IMR-90 (cell line): ENCODE results near the gene MTM1. TPM values are rescaled to one million over a fixed set of nuclear protein-coding genes. Genes with fewer than 3 reads are reported as not detected.

Source experiments
- ATAC-seq: fragments of 200-7000 bp; cut with Tn5 transposase; 2 replicates; pipeline ENCODE4 v1.9.1; 2020; ENCODE audit warnings: low read depth, mild to moderate bottlenecking, moderate library complexity
- BruUV-seq: library from RNA; stranded (reverse); fragments of 400-500 nt; replicated peaks from 2 replicates; lab custom pipeline; 2021; lab: Mats Ljungman, UMichigan
- CTCF ChIA-PET: fragments of 300-600 bp; formaldehyde crosslinking; extraction: SDS; loops from one replicate; lab custom pipeline; 2021; ENCODE audit warnings: antibody characterized with exemption; lab: Yijun Ruan, JAX
- POLR2A ChIA-PET: fragments of 300-600 bp; sonication (Branson Sonifier 250); formaldehyde crosslinking; loops from one replicate; lab custom pipeline; 2022; ENCODE audit warnings: antibody characterized with exemption; ENCODE audit not compliant: unreplicated experiment; lab: Charles Lee
- DNase-seq: peaks from one replicate; pipeline ENCODE4 v3.0.0; 2013
- H2AFZ ChIP-seq: replicated peaks from 2 replicates; pipeline ENCODE3; 2013; ENCODE audit warnings: low read length, mild to moderate bottlenecking; ENCODE audit not compliant: poor library complexity
- H2AK5ac ChIP-seq: 2 replicates; pipeline ENCODE4 v1.6.1; 2013; ENCODE audit warnings: low read depth, low read length, inconsistent platforms
- H2AK9ac ChIP-seq: replicated peaks from 2 replicates; pipeline ENCODE3; 2013; ENCODE audit warnings: mild to moderate bottlenecking, low read depth, low read length, moderate library complexity; ENCODE audit not compliant: poor library complexity
- H2BK120ac ChIP-seq: 2 replicates; pipeline ENCODE4 v1.6.1; 2013; ENCODE audit warnings: low read depth, low read length, inconsistent platforms
- H2BK15ac ChIP-seq: 3 replicates; pipeline ENCODE4 v1.6.1; 2013; ENCODE audit warnings: low read depth, low read length, inconsistent platforms
- H2BK20ac ChIP-seq: 2 replicates; pipeline ENCODE4 v1.6.1; 2013; ENCODE audit warnings: low read depth, mild to moderate bottlenecking, inconsistent platforms, low read length, moderate library complexity
- H2BK5ac ChIP-seq: 2 replicates; pipeline ENCODE4 v1.6.1; 2013; ENCODE audit warnings: mild to moderate bottlenecking, low read depth, low read length, inconsistent platforms; ENCODE audit not compliant: poor library complexity, severe bottlenecking
- H3K14ac ChIP-seq: replicated peaks from 2 replicates; pipeline ENCODE4 v1.6.1; 2013; ENCODE audit warnings: low read depth, low read length, inconsistent platforms
- H3K18ac ChIP-seq: 2 replicates; pipeline ENCODE4 v1.6.1; 2013; ENCODE audit warnings: low read depth, low read length, control low read depth
- H3K23ac ChIP-seq: 2 replicates; pipeline ENCODE4 v1.6.1; 2013; ENCODE audit warnings: low read depth, low read length, inconsistent platforms
- H3K27ac ChIP-seq: 2 replicates; pipeline ENCODE4 v1.5.1; 2013; ENCODE audit warnings: mild to moderate bottlenecking, control low read depth, low read length; ENCODE audit not compliant: insufficient read depth
- H3K27me3 ChIP-seq: 2 replicates; pipeline ENCODE4 v1.6.1; 2013; ENCODE audit warnings: low read length; ENCODE audit not compliant: control insufficient read depth, insufficient read depth
- H3K36me3 ChIP-seq: 2 replicates; pipeline ENCODE4 v1.6.1; 2013; ENCODE audit warnings: low read length, mixed read lengths; ENCODE audit not compliant: control insufficient read depth, insufficient read depth
- H3K4ac ChIP-seq: 2 replicates; pipeline ENCODE4 v1.6.1; 2013; ENCODE audit warnings: low read depth, low read length, inconsistent platforms
- H3K4me1 ChIP-seq: 2 replicates; pipeline ENCODE4 v1.6.1; 2013; ENCODE audit warnings: low read length, mixed read lengths; ENCODE audit not compliant: control insufficient read depth, insufficient read depth
- H3K4me2 ChIP-seq: 2 replicates; pipeline ENCODE4 v1.6.1; 2013; ENCODE audit warnings: low read depth, mild to moderate bottlenecking, control low read depth, low read length, moderate library complexity
- H3K4me3 ChIP-seq: 2 replicates; pipeline ENCODE4 v1.5.1; 2013; ENCODE audit warnings: low read depth, mild to moderate bottlenecking, control low read depth, low read length, moderate library complexity; ENCODE audit not compliant: insufficient read depth
- H3K56ac ChIP-seq: 2 replicates; pipeline ENCODE4 v1.6.1; 2013; ENCODE audit warnings: low read length, inconsistent platforms; ENCODE audit not compliant: insufficient read depth; ENCODE audit errors: extremely low read depth
- H3K79me1 ChIP-seq, 2 experiments: 2 replicates each; pipeline ENCODE4 v1.6.1; 2013; ENCODE audit warnings: low read length in 2 of 2, inconsistent platforms in 1 of 2, low read depth in 1 of 2
- H3K9ac ChIP-seq: 2 replicates; pipeline ENCODE4 v1.6.1; 2013; ENCODE audit warnings: low read depth, low read length, control low read depth
- H3K9me1 ChIP-seq: 2 replicates; pipeline ENCODE4 v1.6.1; 2013; ENCODE audit warnings: low read length, inconsistent platforms; ENCODE audit not compliant: insufficient read depth
- H3K9me3 ChIP-seq: 2 replicates; pipeline ENCODE4 v1.6.1; 2013; ENCODE audit warnings: low read length; ENCODE audit not compliant: control insufficient read depth, insufficient read depth
- H4K20me1 ChIP-seq: 2 replicates; pipeline ENCODE4 v1.6.1; 2013; ENCODE audit warnings: low read length, inconsistent platforms; ENCODE audit not compliant: insufficient read depth
- H4K5ac ChIP-seq: 2 replicates; pipeline ENCODE4 v1.6.1; 2013; ENCODE audit warnings: mild to moderate bottlenecking, low read depth, low read length, control low read depth
- H4K8ac ChIP-seq, 2 experiments: 2 replicates each; pipeline ENCODE4 v1.6.1; 2013; ENCODE audit warnings: low read depth in 2 of 2, low read length in 2 of 2, control low read depth in 1 of 2, inconsistent platforms in 1 of 2
- H4K91ac ChIP-seq: 2 replicates; pipeline ENCODE4 v1.6.1; 2013; ENCODE audit warnings: low read depth, low read length, inconsistent platforms; ENCODE audit not compliant: insufficient read depth
- BHLHE40 ChIP-seq: fragments of 150-350 bp; IDR thresholded peaks from 2 replicates; pipeline ENCODE4 v1.6.1; 2016; ENCODE audit warnings: mild to moderate bottlenecking, low read depth, low read length
- CEBPB ChIP-seq: IDR thresholded peaks from 2 replicates; pipeline ENCODE4 v1.6.1; 2012; ENCODE audit warnings: low read depth, low read length, improper control_type of control experiment
- CHD1 ChIP-seq: IDR thresholded peaks from 2 replicates; pipeline ENCODE4 v1.6.1; 2012; ENCODE audit warnings: low read depth, low read length, improper control_type of control experiment
- FOS ChIP-seq: fragments of 150-350 bp; IDR thresholded peaks from 2 replicates; pipeline ENCODE4 v1.6.1; 2016; ENCODE audit warnings: low read depth, low read length
- MAFK ChIP-seq: IDR thresholded peaks from 2 replicates; pipeline ENCODE4 v1.6.1; 2012; ENCODE audit warnings: low read depth, low read length, improper control_type of control experiment
- MAZ ChIP-seq: IDR thresholded peaks from 2 replicates; pipeline ENCODE4 v1.6.1; 2012; ENCODE audit warnings: low read depth, mild to moderate bottlenecking, low read length, improper control_type of control experiment, moderate library complexity, borderline replicate concordance
- MXI1 ChIP-seq: IDR thresholded peaks from 2 replicates; pipeline ENCODE4 v1.6.1; 2012; ENCODE audit warnings: low read depth, mild to moderate bottlenecking, low read length, moderate library complexity, borderline replicate concordance
- NFE2L2 ChIP-seq: fragments of 150-350 bp; IDR thresholded peaks from 2 replicates; pipeline ENCODE4 v1.6.1; 2016; ENCODE audit warnings: low read depth, mild to moderate bottlenecking, low read length
- POLR2A ChIP-seq: IDR thresholded peaks from 2 replicates; pipeline ENCODE4 v1.6.1; 2012; ENCODE audit warnings: mild to moderate bottlenecking, low read depth, low read length
- RAD21 ChIP-seq: IDR thresholded peaks from 2 replicates; pipeline ENCODE4 v1.6.1; 2012; ENCODE audit warnings: low read length, improper control_type of control experiment
- RCOR1 ChIP-seq: IDR thresholded peaks from 2 replicates; pipeline ENCODE4 v1.6.1; 2012; ENCODE audit warnings: mild to moderate bottlenecking, low read length, improper control_type of control experiment; ENCODE audit not compliant: insufficient replicate concordance
- RFX5 ChIP-seq: IDR thresholded peaks from 2 replicates; pipeline ENCODE4 v1.8.0; 2012; ENCODE audit warnings: low read depth, mild to moderate bottlenecking, low read length, moderate library complexity
- SMC3 ChIP-seq: fragments of 150-350 bp; IDR thresholded peaks from 2 replicates; pipeline ENCODE4 v1.6.1; 2016; ENCODE audit warnings: low read depth, mild to moderate bottlenecking, antibody characterized with exemption, low read length, moderate library complexity
- WGBS, 2 experiments: methylation state at CpG; one replicate each; pipeline versions ENCODE4 v1.1.5 to v1.1.7; 2013; ENCODE audit warnings: missing lambda C conversion rate in 2 of 2; ENCODE audit not compliant: insufficient read length in 1 of 2; ENCODE audit errors: extremely low coverage in 2 of 2; 5-methylcytosine and 5-hydroxymethylcytosine counted together
- dilution Hi-C: fragments of 300-500 bp; cut with HindIII; formaldehyde crosslinking; loops from one replicate; pipeline ENCODE4 v1.14.3; 2018; ENCODE audit warnings: low sequenced_read_pairs; ENCODE audit not compliant: unreplicated experiment
- in situ Hi-C: fragments of 300-500 bp; cut with MboI; formaldehyde crosslinking; loops from 3 replicates; pipeline ENCODE4 v1.14.3; 2019; ENCODE audit warnings: low sequenced_read_pairs, inconsistent platforms, mixed read lengths
- intact Hi-C: fragments of 100-400 bp; cut with micrococcal nuclease; formaldehyde crosslinking; loops from 2 replicates; pipeline ENCODE4 v1.10.0; 2022
- polyA plus RNA-seq, 3 experiments: library from polyadenylated mRNA; depleted of rRNA; stranded (reverse); fragments of >200 nt; gene quantifications; 2 replicates each; pipeline ENCODE4 v1.2.3, GENCODE V29; 2012; ENCODE audit warnings: low replicate concordance in 1 of 3
- total RNA-seq: library from RNA; depleted of rRNA; stranded (reverse); fragments of >200 nt; gene quantifications from 2 replicates; pipeline ENCODE4 v1.2.3, GENCODE V29; 2012
- TF ChIP-seq, protein P1 (sequence below): fragments of 150-350 bp; IDR thresholded peaks from 2 replicates; pipeline ENCODE4 v1.6.1; 2016; ENCODE audit warnings: low read depth, mild to moderate bottlenecking, low read length, moderate library complexity, borderline replicate concordance
- TF ChIP-seq, protein P2 (sequence below): fragments of 150-350 bp; IDR thresholded peaks from 2 replicates; pipeline ENCODE4 v1.6.1; 2017; ENCODE audit warnings: mild to moderate bottlenecking, antibody characterized with exemption, low read length, low read depth
- TF ChIP-seq, protein P3 (sequence below): conservative IDR thresholded peaks from 2 replicates; pipeline ENCODE4 v1.5.1; 2012; ENCODE audit warnings: mild to moderate bottlenecking, low read depth, low read length, improper control_type of control experiment

Gene MTM1
- total and polyA plus RNA-seq, 2 of the 4 experiments (the other 2 are of a cell fraction) = 3.8 to 5.6 TPM

DNA sequence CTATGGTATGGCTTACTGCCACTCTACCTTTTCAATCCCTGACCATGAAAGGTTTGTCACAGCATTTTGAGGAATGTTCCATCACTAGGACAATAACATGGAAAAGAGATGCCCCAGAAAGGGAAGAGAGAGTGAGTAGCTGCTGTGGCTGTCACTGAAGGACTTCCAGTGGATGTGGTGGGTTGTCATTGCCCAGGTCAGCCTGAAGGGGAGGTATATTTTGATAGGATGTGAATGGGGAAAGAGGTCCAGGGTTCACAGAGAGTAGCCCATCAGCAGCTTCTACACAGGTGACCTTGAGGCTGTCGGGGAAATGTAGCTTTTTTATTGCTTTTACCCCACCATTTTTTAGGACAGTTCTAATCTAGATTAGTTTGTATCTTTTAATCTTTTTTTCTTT lies 30.8 kb downstream of the MTM1 start:
- ChIA-PET CTCF (no interaction called here), POLR2A (no interaction called here)
- H3K4ac ChIP-seq = no peak overlapping the region

More for the DNA sequence above, 30.8 kb downstream of the MTM1 start:
- H2AK9ac ChIP-seq = no peak overlapping the region
- intact Hi-C loops = no loop called here
- H3K27me3 ChIP-seq = no peaks in the 10 kb centered on the region
- H2BK5ac ChIP-seq = no peak overlapping the region
- H3K9me3 ChIP-seq = no peaks in the 10 kb centered on the region
- no peak overlapping the region for H3K14ac ChIP-seq
- no peak overlapping the region for H2BK20ac ChIP-seq
- no peaks in the 10 kb centered on the region for H3K4me1 ChIP-seq
- no peak overlapping the region for H3K23ac ChIP-seq
- H4K20me1 ChIP-seq = no peaks in the 10 kb centered on the region
- no peak overlapping the region for H4K8ac ChIP-seq
- H2AK5ac ChIP-seq = no peak overlapping the region
- H2AFZ ChIP-seq = no peak overlapping the region
- H3K79me1 ChIP-seq = no peaks in the 10 kb centered on the region
- peaks cover 4% of the 10 kb centered on the region; the same call in 1 of the 2 replicates for H3K36me3 ChIP-seq
- no peak overlapping the region for H2BK120ac ChIP-seq
- H4K5ac ChIP-seq = no peak overlapping the region
- no peak overlapping the region for H3K56ac ChIP-seq
- no CpG with 5 or more reads among the region's 1 CpG for WGBS, 2 experiments
- H2BK15ac ChIP-seq = no peak overlapping the region
- in situ Hi-C loops = no loop called here
- H3K9me1 ChIP-seq = no peaks in the 10 kb centered on the region
- H4K91ac ChIP-seq = no peak overlapping the region
- H3K4me2 ChIP-seq = no peak overlapping the region
- ATAC-seq (no peak), DNase-seq (no peak)
- dilution Hi-C loops = no loop called here
- TF ChIP-seq FOS (no peak), RAD21 (no peak), POLR2A (no peak), BHLHE40 (no peak), MAZ (no peak), RCOR1 (no peak), RFX5 (no peak), CHD1 (no peak), SMC3 (no peak), CEBPB (no peak), MAFK (no peak), MXI1 (no peak), NFE2L2 (no peak)
- TF ChIP-seq, protein P1, sequence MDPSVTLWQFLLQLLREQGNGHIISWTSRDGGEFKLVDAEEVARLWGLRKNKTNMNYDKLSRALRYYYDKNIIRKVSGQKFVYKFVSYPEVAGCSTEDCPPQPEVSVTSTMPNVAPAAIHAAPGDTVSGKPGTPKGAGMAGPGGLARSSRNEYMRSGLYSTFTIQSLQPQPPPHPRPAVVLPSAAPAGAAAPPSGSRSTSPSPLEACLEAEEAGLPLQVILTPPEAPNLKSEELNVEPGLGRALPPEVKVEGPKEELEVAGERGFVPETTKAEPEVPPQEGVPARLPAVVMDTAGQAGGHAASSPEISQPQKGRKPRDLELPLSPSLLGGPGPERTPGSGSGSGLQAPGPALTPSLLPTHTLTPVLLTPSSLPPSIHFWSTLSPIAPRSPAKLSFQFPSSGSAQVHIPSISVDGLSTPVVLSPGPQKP = no peak
- TF ChIP-seq, protein P2, sequence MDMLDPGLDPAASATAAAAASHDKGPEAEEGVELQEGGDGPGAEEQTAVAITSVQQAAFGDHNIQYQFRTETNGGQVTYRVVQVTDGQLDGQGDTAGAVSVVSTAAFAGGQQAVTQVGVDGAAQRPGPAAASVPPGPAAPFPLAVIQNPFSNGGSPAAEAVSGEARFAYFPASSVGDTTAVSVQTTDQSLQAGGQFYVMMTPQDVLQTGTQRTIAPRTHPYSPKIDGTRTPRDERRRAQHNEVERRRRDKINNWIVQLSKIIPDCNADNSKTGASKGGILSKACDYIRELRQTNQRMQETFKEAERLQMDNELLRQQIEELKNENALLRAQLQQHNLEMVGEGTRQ = no peak
- TF ChIP-seq, protein P3, sequence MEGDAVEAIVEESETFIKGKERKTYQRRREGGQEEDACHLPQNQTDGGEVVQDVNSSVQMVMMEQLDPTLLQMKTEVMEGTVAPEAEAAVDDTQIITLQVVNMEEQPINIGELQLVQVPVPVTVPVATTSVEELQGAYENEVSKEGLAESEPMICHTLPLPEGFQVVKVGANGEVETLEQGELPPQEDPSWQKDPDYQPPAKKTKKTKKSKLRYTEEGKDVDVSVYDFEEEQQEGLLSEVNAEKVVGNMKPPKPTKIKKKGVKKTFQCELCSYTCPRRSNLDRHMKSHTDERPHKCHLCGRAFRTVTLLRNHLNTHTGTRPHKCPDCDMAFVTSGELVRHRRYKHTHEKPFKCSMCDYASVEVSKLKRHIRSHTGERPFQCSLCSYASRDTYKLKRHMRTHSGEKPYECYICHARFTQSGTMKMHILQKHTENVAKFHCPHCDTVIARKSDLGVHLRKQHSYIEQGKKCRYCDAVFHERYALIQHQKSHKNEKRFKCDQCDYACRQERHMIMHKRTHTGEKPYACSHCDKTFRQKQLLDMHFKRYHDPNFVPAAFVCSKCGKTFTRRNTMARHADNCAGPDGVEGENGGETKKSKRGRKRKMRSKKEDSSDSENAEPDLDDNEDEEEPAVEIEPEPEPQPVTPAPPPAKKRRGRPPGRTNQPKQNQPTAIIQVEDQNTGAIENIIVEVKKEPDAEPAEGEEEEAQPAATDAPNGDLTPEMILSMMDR = no peak
- H3K27ac ChIP-seq = no peak overlapping the region
- H3K18ac ChIP-seq = no peak overlapping the region
- BruUV-seq = no TSS peak
- no peak overlapping the region for H3K4me3 ChIP-seq
- H3K9ac ChIP-seq = no peak overlapping the region
